Measurements from ENCODE around the gene TBL1X. TPM values are rescaled to one million over a fixed set of nuclear protein-coding genes. Genes with fewer than 3 reads are reported as not detected.

The TBL1X gene
- total RNA-seq, 2 experiments from 2014 or later = 16.1 to 35.7 TPM

DNA sequence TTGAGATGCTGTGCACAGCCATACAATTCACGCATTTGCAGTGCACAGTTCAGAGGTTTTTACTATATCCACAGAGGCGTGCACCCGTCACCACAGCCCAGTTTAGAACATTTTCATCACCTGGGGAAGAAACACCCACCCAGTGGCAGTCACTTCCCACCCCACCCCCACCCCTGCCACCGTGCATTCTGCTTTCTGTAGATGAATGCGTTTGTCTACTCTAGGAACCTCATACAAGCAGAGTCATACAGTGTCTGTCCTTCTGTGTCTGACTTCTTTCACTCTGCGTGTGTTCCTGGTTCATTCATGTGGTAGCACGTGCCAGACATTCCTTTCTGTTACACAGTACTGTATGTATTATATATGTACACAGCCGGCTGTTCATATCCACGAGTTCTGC lies 122.8 kb downstream of the TBL1X start:
- H3K4me3 ChIP-seq (ENCODE audit: low read depth, low read length, poor library complexity, severe bottlenecking) = no peak overlapping the region
- no TSS peak for BruUV-seq (replicated peaks)

DNA sequence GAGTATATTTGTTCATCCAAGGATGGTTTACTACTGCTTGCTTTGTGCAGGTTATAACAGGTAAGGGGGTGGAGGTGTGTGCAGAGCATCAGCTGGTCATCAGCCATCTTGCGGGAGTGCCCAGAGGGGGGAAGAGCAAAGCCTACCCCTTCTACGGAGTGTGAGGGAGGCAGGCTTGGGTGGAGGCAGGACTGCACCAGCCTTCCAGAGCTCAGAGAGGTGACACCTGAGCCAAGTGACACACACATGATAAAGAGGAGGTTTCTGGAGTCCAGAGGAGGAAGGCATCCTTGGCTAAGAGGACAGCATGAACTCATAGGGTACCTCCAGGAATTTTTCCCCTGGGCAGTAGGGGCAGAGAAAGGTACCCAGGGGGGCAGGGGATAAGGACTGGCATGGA lies 126.6 kb downstream of the TBL1X start:
- Histone ChIP-seq H2AFZ (ENCODE audit: low read length) (no peak overlapping the region), H3K9me3 (ENCODE audit: low read length) (no peaks in the 10 kb centered on the region), H3K36me3 (ENCODE audit: insufficient read depth, low read length) (no peaks in the 10 kb centered on the region), H3K4me3 (ENCODE audit: low read depth, low read length, poor library complexity, severe bottlenecking) (no peak overlapping the region), H4K20me1 (ENCODE audit: insufficient read depth, low read length) (no peaks in the 10 kb centered on the region), H3K9me2 (ENCODE audit: insufficient read depth, low read length) (no peaks in the 10 kb centered on the region), H3K79me2 (ENCODE audit: insufficient read depth, low read depth, low read length) (no peaks in the 10 kb centered on the region), H3K4me1 (ENCODE audit: insufficient read depth, low read length, poor library complexity, severe bottlenecking) (no peaks in the 10 kb centered on the region), H3K4me2 (ENCODE audit: low read length) (no peak overlapping the region), H3K27ac (ENCODE audit: low read depth, low read length, poor library complexity, severe bottlenecking) (no peak overlapping the region)
- POLR2A ChIA-PET = no interaction called here
- CTCF ChIA-PET (ENCODE audit: unreplicated experiment) = no interaction called here
- no TSS peak for BruUV-seq (replicated peaks)
- intact Hi-C loops (cut with micrococcal nuclease; ENCODE audit: unreplicated experiment) = no loop called here
- no peak for TF ChIP-seq EZH2phosphoT487 (IDR thresholded peaks at IDR 0.05; ENCODE audit: borderline replicate concordance, low read depth, low read length)
- TF ChIP-seq, protein P1, sequence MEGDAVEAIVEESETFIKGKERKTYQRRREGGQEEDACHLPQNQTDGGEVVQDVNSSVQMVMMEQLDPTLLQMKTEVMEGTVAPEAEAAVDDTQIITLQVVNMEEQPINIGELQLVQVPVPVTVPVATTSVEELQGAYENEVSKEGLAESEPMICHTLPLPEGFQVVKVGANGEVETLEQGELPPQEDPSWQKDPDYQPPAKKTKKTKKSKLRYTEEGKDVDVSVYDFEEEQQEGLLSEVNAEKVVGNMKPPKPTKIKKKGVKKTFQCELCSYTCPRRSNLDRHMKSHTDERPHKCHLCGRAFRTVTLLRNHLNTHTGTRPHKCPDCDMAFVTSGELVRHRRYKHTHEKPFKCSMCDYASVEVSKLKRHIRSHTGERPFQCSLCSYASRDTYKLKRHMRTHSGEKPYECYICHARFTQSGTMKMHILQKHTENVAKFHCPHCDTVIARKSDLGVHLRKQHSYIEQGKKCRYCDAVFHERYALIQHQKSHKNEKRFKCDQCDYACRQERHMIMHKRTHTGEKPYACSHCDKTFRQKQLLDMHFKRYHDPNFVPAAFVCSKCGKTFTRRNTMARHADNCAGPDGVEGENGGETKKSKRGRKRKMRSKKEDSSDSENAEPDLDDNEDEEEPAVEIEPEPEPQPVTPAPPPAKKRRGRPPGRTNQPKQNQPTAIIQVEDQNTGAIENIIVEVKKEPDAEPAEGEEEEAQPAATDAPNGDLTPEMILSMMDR (conservative IDR thresholded peaks at IDR 0.05; ENCODE audit: low read length) = no peak
- no peak for DNase-seq (ENCODE audit: low spot score)

More for the DNA sequence above, 122.8 kb downstream of the TBL1X start:
- intact Hi-C loops (cut with micrococcal nuclease; ENCODE audit: unreplicated experiment) = no loop called here
- Histone ChIP-seq H3K9me3 (ENCODE audit: low read length) (no peaks in the 10 kb centered on the region), H3K4me1 (ENCODE audit: insufficient read depth, low read length, poor library complexity, severe bottlenecking) (no peaks in the 10 kb centered on the region), H4K20me1 (ENCODE audit: insufficient read depth, low read length) (no peaks in the 10 kb centered on the region), H3K4me2 (ENCODE audit: low read length) (no peak overlapping the region), H2AFZ (ENCODE audit: low read length) (no peak overlapping the region), H3K36me3 (ENCODE audit: insufficient read depth, low read length) (no peaks in the 10 kb centered on the region), H3K9me2 (ENCODE audit: insufficient read depth, low read length) (no peaks in the 10 kb centered on the region), H3K27ac (ENCODE audit: low read depth, low read length, poor library complexity, severe bottlenecking) (no peak overlapping the region), H3K79me2 (ENCODE audit: insufficient read depth, low read depth, low read length) (no peaks in the 10 kb centered on the region)
- TF ChIP-seq, protein P1 (conservative IDR thresholded peaks at IDR 0.05; ENCODE audit: low read length) = no peak
- TF ChIP-seq EZH2phosphoT487 (IDR thresholded peaks at IDR 0.05; ENCODE audit: borderline replicate concordance, low read depth, low read length) = no peak
- ChIA-PET CTCF (ENCODE audit: unreplicated experiment) (no interaction called here), POLR2A (no interaction called here)
- no peak for DNase-seq (ENCODE audit: low spot score)

DNA sequence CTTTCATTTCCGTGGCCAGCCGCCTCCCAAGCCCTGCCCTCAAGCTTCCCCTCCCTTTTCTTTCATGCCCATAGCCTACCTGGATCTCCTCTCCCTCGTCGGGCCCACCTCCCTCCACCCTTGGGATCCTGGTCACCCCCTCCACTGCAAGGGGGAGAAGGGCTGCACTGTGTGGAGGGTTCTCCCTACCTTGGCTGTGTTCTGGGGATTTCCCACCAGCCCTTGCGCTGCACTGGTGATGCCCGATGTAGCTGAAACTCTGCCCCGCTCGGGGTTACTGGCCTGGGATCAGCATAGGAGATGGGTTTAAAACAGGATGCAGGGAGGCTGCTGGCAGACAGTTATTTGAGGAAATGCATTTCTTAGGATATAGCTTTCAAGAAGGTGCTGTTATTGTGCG lies 128.9 kb downstream of the TBL1X start:
- POLR2A ChIA-PET = no interaction called here
- CTCF ChIA-PET (ENCODE audit: unreplicated experiment) = no interaction called here
- no peaks in the 10 kb centered on the region for H3K9me3 ChIP-seq (ENCODE audit: low read length)
- no peak overlapping the region for H2AFZ ChIP-seq (ENCODE audit: low read length)
- BruUV-seq (replicated peaks) = no TSS peak
- no peak overlapping the region for H3K27ac ChIP-seq (ENCODE audit: low read depth, low read length, poor library complexity, severe bottlenecking)
- TF ChIP-seq EZH2phosphoT487 (IDR thresholded peaks at IDR 0.05; ENCODE audit: borderline replicate concordance, low read depth, low read length) = no peak
- TF ChIP-seq, protein P1 (conservative IDR thresholded peaks at IDR 0.05; ENCODE audit: low read length) = no peak
- H3K9me2 ChIP-seq (ENCODE audit: insufficient read depth, low read length) = no peaks in the 10 kb centered on the region
- H3K4me1 ChIP-seq (ENCODE audit: insufficient read depth, low read length, poor library complexity, severe bottlenecking) = no peaks in the 10 kb centered on the region
- intact Hi-C loops (cut with micrococcal nuclease; ENCODE audit: unreplicated experiment) = no loop called here
- H3K36me3 ChIP-seq (ENCODE audit: insufficient read depth, low read length) = no peaks in the 10 kb centered on the region
- no peak overlapping the region for H3K4me2 ChIP-seq (ENCODE audit: low read length)
- no peak for DNase-seq (ENCODE audit: low spot score)
- no peaks in the 10 kb centered on the region for H4K20me1 ChIP-seq (ENCODE audit: insufficient read depth, low read length)
- no peak overlapping the region for H3K4me3 ChIP-seq (ENCODE audit: low read depth, low read length, poor library complexity, severe bottlenecking)
- no peaks in the 10 kb centered on the region for H3K79me2 ChIP-seq (ENCODE audit: insufficient read depth, low read depth, low read length)

Data from OCI-LY7 (cell line).